ENCODE data around the gene LAMTOR2.
"Not testable (repeated sequence)": the region's sequence is repeated elsewhere in the genome, so short reads cannot be mapped to it uniquely, and the experiment has no call there.

LAMTOR2 gene

DNA sequence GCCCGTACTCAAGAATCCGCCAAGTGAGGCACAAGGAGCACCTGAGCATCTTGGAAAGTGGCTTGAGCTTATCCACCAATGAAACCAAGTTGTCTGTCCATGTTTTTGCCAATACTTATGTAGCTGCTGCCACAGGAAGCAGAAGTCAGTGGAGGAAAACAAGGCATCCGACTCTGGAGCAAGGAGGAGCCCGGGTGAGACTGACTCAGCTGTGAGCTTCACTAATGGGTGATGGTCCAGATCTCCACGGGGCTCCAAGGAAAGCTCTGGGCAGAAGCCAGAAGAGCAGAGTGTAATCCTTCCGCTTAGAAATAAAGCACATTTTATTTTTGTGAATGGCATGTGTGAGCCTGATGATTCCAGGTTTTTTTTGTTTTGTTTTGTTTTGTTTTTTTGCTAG is 21.6 kb upstream of the LAMTOR2 start:
- DNase-seq (ENCODE audit: insufficient read length, low spot score) = no peak
- TF ChIP-seq, protein P1, sequence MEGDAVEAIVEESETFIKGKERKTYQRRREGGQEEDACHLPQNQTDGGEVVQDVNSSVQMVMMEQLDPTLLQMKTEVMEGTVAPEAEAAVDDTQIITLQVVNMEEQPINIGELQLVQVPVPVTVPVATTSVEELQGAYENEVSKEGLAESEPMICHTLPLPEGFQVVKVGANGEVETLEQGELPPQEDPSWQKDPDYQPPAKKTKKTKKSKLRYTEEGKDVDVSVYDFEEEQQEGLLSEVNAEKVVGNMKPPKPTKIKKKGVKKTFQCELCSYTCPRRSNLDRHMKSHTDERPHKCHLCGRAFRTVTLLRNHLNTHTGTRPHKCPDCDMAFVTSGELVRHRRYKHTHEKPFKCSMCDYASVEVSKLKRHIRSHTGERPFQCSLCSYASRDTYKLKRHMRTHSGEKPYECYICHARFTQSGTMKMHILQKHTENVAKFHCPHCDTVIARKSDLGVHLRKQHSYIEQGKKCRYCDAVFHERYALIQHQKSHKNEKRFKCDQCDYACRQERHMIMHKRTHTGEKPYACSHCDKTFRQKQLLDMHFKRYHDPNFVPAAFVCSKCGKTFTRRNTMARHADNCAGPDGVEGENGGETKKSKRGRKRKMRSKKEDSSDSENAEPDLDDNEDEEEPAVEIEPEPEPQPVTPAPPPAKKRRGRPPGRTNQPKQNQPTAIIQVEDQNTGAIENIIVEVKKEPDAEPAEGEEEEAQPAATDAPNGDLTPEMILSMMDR (IDR thresholded peaks at IDR 0.05; ENCODE audit: insufficient read depth, missing control alignments) = no peak
- FAIRE-seq = no peak

DNA sequence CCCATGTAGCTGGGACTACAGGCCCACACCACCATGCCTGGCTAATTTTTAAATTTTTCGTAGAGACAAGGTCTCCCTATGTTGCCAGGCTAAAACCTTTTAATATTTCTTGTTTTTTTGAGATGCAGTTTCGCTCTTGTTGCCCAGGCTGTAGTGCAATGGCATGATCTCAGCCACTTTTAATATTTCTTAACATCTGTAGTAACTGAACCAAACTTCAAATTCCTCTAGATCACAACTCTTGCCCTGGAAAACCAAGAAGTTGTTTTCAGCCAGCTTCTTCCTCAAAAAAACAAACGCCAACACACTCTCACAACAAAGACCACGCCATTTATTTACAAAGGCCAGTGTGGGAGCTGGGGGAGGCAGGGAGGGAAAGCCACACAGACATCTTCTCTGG is 19.6 kb upstream of the LAMTOR2 start:
- DNase-seq (ENCODE audit: insufficient read length, low spot score) = not testable (repeated sequence)

DNA sequence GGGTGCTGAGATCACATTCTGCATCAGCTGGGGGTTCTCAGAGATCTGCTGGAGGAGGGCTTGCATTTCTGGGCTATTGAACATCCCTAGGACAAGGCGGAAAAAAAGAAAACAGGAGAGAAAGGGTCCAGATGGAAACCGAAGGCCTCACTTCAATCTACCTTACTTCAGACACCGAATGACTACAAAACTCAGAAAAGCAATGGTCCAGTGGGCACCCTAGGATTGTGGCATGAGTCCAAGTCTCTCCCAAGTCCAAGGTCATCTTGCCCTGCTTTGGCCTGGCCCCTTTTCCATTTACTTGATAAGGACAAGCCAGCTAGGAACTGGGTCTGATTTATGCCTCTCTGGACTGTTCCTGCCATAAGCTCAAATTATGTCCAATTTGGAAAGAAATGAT is 11.8 kb upstream of the LAMTOR2 start:
- TF ChIP-seq, protein P1 (IDR thresholded peaks at IDR 0.05; ENCODE audit: insufficient read depth, missing control alignments) = no peak
- no peak for FAIRE-seq
- no peak for DNase-seq (ENCODE audit: insufficient read length, low spot score)

More for the DNA sequence above, 19.6 kb upstream of the LAMTOR2 start:
- not testable (repeated sequence) for FAIRE-seq

DNA sequence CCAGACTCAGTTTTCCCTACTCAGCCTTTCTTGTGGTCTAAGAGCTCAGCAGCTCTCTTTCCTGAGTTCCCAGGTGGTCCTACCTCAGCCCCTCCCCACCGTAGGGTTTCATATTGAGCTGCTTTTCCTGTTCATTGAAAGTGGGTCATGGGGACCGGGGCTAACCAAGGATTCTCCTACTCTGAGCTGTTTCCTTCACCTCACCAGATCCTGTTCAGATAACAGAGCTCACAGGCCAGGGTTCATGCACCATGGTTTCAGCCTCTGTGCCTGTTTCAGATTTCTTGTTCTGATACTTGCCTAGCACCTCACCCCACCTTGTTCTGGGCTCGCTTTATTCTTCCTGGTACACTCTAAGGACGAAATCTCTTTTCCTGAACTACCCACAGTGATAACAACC is 9.5 kb upstream of the LAMTOR2 start:
- no peak for FAIRE-seq
- TF ChIP-seq, protein P1 (IDR thresholded peaks at IDR 0.05; ENCODE audit: insufficient read depth, missing control alignments) = no peak
- no peak for DNase-seq (ENCODE audit: insufficient read length, low spot score)

DNA sequence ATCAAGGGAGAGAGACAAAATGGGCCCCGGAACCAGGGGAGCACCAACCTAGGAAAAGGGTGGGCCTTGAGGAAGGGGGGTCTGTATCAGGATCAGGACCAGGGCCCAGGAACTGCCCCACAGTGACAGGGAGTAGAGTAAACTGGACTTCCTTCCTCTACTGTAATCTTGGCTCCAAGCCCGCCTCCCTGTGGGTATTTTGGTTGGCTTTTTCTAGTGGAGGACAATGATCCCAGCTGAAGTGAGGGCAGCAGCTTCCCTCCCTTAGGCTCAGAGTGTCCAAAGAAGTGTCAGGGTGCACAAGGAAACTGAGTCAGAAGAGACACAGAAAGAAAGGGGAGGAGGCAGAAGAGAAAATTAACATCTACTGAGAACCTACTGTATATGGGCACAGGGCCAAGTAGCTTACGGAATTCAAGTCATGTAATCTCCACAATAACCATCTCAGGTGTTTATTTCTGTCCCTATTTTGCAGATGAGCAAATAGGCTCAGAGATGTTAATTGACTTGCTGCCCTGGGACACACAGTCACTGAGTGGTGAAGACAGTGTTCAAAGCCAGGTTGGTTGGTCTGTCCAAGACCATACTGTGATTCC is 5.8 kb upstream of the LAMTOR2 start:
- DNase-seq (ENCODE audit: insufficient read length, low spot score) = no peak
- no peak for FAIRE-seq
- TF ChIP-seq, protein P1 (IDR thresholded peaks at IDR 0.05; ENCODE audit: insufficient read depth, missing control alignments) = no peak

DNA sequence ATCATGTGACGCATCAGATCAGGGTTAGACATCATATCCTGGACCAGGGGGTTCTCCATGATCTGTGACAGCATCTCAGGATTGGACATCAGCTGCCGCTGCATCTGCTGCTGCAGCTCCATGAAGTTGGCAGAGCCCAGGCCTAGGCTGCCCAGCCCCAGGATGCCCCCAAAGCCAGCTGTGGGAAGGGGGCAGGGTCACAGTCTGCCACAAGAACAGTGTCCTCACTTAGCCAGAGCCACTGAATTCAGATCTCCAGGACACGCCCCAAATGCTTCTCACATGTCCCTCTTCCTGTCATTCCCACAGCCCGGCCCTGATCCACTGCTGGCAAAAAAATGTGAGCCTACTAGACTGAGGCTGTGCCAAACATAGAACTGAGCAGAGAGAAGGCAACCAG is 4.2 kb upstream of the LAMTOR2 start:
- FAIRE-seq (no peak), DNase-seq (ENCODE audit: insufficient read length, low spot score) (no peak)
- TF ChIP-seq, protein P1 (IDR thresholded peaks at IDR 0.05; ENCODE audit: insufficient read depth, missing control alignments) = no peak

DNA sequence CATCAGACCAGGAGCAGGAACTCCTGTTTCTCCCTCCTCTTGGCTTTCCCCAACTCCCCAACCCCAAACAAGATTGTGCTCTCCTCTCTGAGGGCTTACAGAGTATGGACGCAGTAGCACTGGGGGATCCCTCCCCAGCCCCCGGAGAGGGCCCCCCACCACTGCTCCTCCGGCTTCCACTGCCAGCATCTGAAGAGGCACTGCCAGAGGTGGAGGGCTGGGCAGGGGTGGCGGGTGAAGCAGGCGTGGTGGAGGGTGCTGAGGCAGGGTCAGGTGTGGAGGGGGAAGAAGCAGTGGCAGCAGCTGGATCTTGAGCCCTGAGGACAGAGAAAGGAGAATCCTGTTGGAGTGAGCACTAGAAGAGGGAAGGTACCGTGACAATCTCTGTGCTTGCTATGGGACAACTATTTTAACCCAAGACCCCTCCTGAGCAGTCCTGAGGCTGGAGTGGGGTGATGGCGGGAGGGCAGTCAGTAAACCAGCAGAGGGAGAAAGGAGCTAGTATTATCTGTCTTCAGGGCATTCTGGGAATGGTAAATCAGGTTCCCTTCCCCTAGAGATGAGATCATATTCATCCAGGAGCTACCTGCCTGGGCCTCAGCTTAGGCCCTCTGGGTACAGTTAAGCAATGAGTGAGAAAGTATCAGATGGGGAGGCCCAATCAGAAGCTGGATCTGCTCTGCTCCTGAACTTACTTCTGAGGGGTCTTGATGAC is 3.4 kb upstream of the LAMTOR2 start:
- no peak for FAIRE-seq

More for the DNA sequence above, 3.4 kb upstream of the LAMTOR2 start:
- TF ChIP-seq, protein P1 (IDR thresholded peaks at IDR 0.05; ENCODE audit: insufficient read depth, missing control alignments) = no peak
- no peak for DNase-seq (ENCODE audit: insufficient read length, low spot score)

Data from D721Med (cell line).